GM12892 (cell line): ENCODE results near the gene KCNJ12.

ENCODE experiments used
- DNase-seq: peaks from one replicate; pipeline ENCODE4 v3.0.0; 2011; ENCODE audit not compliant: insufficient read length
- FAIRE-seq: peaks from 2 replicates; lab custom pipeline; 2011; peaks lifted over from hg19 to GRCh38; lab: Jason Lieb, UNC
- POLR2A ChIP-seq: IDR thresholded peaks from 2 replicates; pipeline ENCODE4 v1.6.1; 2011; ENCODE audit warnings: low read depth, low read length, control low read depth
- POLR2AphosphoS5 ChIP-seq: IDR thresholded peaks from 2 replicates; pipeline ENCODE4 v1.6.1; 2011; ENCODE audit warnings: low read depth, low read length, control low read depth
- TAF1 ChIP-seq: IDR thresholded peaks from 2 replicates; pipeline ENCODE4 v1.6.1; 2011; ENCODE audit warnings: low read depth, mild to moderate bottlenecking, control low read depth, low read length, borderline replicate concordance

KCNJ12 gene

DNA sequence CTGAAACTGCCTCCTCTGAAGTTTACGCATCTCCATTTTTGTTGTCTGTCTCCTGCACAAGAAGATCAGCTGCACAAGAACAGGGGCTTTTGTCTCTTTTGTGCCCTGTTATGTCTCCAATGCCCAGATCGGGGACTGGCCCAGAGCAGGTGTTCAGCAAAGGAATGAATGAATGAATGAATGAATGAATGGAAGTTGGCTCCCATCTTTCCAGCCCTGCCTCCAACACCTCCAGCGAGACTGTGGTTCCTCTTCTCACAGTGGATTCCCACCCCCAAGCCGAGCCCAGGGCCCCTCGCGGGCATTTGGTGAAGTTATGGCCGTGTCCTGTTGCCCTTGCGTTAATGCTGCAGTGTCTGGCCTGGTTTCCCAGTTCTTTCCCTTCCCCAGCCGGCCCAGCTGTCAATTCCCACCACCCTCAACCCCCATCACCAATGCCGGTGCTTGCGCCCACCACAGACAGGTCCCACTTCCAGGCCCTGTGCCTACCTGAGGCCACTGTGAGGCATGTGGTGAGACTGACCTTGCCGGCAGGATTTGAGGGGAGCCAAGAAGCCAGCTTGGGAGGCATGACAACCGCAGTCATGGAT is 21.3 kb upstream of the KCNJ12 start:
- FAIRE-seq, result no peak
- no peak for TF ChIP-seq POLR2A
- no peak for TF ChIP-seq TAF1
- no peak for TF ChIP-seq POLR2AphosphoS5
- no peak for DNase-seq

DNA sequence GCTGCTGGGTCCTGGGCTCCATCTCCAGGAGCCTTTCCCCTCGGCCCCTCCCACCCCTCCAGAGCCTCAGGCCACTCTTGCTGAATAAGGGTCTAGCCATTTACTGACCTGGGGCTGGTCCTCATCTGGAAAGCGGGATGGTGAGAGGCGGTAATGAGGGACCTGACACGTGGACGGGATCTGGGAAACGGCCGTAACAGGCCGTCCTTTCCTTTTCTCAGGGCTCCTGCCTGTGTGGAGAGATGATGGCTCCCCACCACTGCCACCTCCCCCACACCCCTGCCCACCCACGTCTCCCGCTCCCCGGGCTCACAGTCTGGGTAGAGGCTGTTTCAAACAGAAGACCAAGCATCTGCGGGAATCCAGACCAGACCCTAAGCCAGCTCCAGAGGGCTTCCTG is 20.6 kb upstream of the KCNJ12 start:
- FAIRE-seq (no peak), DNase-seq (no peak)
- no peak for TF ChIP-seq POLR2A
- no peak for TF ChIP-seq POLR2AphosphoS5
- TF ChIP-seq TAF1, result no peak

DNA sequence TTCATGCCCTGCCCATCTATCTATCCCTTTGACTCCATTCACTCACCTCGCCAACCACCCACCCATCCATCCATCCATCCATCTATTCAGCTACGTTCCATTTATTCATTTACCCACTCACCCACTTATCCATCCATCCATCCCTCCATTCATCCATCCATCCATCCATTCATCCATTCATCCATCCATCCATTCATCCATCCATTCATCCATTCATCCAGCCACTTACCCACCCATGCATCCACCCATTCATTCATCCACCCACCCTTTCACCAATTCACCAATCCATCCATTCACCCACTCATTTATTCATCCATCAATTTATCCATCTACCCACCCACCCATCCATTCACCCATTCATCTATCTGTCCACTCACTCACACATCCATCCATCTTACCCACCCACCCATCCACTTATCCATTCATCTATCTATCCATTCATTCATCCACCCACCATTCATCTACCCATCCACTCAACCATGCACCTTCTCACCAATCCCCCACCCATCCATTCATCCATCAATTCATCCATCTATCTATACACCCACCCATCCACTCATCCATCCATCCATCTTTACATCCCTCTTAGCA is 19.5 kb upstream of the KCNJ12 start:
- no peak for FAIRE-seq
- no peak for DNase-seq
- TF ChIP-seq TAF1 (no peak), POLR2AphosphoS5 (no peak), POLR2A (no peak)

DNA sequence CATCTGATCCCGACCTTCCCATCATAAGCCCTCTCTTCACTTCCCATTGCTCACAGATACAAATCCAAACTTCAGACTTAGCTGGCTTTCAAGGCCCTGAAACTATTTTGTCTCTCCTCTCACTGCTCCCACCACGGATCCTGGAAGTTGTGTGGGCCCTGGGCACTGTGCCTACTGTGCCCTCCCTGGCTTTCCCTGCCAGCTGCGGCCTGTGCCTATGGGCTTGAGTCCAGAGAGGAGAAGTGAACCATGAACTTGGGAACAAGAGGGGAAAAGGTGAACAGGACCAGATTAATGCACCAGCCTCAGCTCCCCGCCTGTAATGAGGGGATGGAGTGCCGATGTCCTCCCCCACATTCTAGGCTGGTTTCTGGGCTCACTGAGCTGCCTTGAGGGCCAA is 18.9 kb upstream of the KCNJ12 start:
- TF ChIP-seq POLR2AphosphoS5 (no peak), TAF1 (no peak), POLR2A (no peak)
- FAIRE-seq, result no peak
- DNase-seq, result no peak

DNA sequence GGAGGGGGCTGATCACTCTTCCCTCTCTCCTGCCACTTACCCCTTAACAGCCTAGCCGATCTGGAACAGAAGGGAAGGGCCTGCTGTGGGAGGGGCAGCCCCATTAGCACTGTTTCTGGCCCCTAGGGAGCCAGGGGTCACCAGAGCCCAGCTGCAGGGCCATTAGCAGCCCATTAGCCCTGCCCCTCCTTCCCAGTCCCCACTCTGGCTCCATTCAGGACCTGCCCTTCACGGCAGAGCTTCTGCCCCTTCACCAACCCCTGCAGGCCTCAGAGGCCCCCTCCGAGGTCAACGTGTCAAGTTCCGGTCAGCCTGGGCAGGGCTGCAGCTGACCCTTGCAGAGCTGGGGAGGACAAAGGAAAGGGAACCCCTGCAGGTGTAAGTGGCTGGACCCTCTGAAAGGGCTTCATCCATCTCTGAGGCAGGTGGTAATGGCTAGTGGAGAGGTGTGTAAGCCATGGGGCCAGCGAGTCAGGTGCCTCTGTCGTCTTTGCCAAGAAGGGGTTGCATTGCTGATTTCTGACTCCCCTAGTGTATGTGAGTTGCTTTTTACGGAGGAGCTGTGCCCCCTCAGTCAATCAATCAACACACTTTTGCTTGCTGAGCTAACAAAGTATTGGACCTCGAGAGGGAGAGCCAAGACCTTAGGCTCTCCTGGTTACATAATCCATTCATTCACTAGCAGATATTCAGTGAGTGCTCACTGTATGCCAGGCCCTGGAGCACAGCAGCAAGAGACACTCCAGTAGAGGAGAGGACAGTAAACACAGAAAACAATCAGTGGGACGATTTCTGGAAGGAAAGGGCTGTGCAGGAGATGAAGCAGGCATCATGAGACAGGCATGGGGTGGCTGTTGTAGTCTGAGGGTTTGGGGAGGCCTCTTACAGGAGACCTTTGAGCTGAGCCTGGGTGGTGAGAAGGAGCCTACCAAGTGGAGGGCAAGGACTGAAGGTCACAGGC is 18.2 kb upstream of the KCNJ12 start:
- DNase-seq, result no peak
- no peak for FAIRE-seq
- no peak for TF ChIP-seq TAF1
- TF ChIP-seq POLR2AphosphoS5, result no peak
- TF ChIP-seq POLR2A, result no peak

DNA sequence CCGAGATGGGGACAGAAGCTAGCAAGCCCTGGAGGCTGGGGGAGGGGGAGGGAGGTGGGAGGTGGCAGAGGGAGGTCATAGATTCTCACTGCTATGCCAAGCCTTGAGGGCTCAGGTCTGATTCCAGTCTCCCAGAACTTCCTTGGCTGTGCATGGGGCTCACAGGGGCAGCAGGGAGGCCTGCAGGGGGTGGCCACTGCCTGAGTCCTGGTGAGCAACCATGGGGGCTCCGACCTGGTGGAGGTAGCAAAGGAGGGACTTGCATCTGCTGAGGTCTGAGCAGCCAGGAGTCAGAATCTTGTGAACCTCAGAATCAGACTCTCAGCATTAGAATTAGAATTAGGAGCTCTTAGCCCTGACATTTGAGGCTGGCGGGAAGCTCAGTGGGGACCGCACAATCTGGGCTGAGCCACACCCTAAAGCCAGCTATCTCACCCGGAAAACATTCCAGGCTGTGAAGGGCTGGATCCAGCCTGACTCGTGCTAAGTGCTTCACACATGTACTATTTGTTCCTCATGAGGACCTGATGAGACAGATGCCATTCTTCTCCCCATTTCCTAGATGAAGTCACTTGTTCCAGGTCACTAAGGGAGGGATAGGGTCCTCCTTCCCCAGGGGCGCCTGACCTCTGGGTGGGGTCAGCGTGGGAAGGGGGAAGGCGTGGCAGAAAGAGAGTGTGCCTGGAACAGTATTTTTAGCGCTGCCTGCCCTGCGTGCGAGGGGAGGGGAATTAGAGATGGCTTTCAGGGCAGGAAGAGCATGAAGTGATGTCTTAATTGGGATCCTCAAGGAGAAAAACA is 17.3 kb upstream of the KCNJ12 start:
- DNase-seq, result no peak
- FAIRE-seq, result no peak
- TF ChIP-seq POLR2AphosphoS5 (no peak), POLR2A (no peak), TAF1 (no peak)

DNA sequence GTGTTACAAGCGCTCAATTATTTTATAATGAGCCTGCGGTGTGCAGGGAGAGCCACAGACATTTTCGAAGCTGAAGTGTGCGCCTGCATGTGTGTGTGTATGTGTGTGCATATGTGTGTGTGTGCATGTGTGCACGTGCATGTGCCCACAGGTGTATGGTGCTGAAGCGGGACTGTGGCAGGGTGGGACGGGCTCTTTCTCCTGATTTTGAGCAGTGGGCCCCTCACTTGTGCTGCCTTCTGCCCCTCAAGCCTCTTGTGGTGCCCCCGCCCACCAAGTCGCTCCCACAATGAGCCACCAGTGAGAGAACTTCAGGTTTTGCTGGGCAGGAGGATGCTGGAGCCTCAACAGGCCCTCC is 16.7 kb upstream of the KCNJ12 start:
- TF ChIP-seq TAF1, result no peak
- no peak for TF ChIP-seq POLR2A
- TF ChIP-seq POLR2AphosphoS5, result no peak
- DNase-seq, result no peak
- no peak for FAIRE-seq

DNA sequence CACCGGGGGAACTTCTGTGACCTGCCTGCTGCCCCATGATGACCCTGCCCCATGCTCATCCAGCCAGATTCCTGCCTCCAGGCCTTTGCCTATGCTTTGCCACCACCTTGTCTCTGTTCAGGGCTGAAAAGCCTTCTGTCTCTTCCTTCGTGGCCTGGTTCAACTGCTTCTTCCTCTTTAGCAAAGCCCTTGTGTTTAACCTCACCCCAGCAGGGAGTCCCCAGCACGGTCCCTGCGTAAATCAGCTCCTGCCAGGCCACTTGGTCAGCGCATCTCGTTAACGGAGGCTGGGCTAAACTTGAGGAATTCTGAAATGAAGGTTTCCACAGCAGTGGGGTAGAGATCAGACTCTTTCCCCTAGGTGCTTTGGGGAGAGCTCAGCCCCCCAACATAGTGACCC is 16.1 kb upstream of the KCNJ12 start:
- DNase-seq, result no peak
- no peak for FAIRE-seq
- no peak for TF ChIP-seq POLR2A
- no peak for TF ChIP-seq TAF1
- no peak for TF ChIP-seq POLR2AphosphoS5

DNA sequence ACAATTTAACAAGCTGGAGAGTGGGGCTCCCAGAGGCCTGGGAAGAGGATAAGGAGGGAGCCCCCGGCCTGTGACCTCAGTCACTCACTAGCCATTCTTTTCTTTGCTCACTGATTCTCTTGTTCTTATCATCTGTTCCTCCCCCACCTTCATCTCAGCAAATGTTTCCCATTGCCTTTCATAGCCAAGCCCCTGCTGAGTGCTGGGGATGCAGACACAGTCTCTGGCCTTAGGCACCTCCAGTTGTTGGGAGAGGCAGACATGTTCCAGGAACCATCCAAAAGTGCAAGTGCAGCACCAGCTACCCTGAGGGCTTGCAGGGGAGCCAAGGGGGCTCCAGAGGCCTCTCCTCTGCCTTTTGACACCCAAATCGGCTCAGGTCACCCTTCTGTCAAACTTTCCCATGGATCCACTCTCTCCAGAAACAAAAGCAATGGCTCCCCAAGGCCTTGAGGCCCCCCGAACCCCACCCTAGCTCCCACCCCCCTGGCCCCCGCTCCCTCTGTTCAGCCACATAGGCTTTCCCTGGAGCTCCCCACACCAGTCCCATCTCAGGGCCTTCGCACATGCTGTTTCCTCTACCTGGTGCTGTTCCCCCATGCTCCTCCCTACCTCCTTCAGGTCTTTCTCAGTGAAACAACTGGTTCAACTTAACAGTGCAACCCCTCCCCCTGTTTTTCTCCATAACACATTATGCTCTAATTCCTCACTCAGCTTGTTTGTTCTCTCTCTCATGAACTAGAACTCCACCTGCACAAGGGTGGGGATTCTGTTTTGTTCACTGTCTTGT is 14.9 kb upstream of the KCNJ12 start:
- no peak for FAIRE-seq
- DNase-seq, result no peak
- no peak for TF ChIP-seq POLR2AphosphoS5
- TF ChIP-seq TAF1, result no peak
- no peak for TF ChIP-seq POLR2A

DNA sequence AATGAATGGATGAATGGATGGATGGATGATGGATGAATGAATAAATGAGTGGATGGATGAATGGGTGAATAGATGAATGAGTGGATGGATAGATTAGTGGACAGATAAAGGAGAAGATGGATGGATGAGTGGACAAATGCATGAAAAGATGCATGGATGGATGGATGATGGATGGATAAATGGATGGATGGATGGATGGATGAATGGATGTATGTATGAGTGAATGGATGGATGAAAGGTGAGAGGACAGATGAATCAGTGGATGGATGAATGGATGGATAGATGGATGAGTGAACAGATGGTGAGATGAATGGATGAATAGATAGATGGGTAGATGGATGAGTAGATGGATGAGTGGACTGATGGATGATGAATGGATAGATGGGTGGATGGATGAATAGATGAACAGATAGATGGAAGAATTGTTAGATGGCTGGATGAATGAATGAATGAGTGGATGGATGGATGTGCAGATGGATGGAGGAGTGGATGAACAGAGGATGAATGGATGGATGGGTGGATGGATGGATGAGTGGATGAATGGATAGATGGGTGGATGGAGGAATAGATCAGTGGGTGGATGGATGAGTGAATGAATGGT is 13.7 kb upstream of the KCNJ12 start:
- TF ChIP-seq POLR2A (no peak), POLR2AphosphoS5 (no peak), TAF1 (no peak)
- FAIRE-seq, result no peak
- DNase-seq, result no peak

DNA sequence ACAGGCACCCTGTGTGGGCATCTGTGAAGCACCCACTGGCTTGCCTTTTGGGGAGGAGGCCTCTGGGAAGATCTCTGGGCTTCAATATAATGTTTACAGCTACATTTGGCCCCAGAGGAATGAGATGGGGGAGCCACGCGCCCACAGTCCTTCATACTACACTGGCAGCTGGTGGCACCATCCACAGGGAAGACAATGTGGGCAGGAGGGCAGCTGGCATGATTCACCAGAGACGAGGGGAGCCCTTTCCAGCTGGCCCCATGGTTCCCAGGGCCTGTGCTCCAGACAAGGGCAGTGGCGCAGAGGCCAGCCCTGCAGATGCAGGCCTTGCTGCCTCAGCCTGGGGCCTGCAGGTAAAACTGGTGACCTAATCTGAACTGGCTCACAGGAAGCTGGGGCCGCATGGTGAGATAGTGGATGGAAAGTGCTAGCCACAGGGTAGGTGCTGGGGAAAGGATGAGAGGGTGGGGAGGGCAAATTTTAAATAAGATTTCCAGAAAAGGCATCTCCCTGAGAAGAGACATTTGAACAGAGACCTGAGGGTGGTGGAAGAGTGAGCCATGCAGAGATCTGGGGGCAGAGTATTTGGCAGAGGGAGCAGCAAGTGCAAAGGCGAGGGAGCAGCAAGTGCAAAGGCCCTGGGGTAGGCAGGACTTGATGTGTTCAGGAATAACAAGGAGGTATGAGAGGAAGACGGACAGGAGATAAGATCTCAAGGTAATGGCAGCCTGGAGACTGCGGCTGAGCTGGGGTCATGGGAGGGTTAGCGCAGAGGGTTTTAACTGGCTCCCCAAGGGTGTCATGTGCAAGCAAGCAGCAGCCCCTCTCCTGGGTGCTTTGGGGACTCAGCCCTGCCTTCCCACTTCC is 12.1 kb upstream of the KCNJ12 start:
- no peak for DNase-seq
- TF ChIP-seq TAF1 (no peak), POLR2AphosphoS5 (no peak), POLR2A (no peak)
- FAIRE-seq, result no peak
